DOHH2 (cell line): Measurements from ENCODE around the gene TNRC6C.

Source experiments
- EZH2phosphoT487 ChIP-seq: fragments of 200-600 bp; sonication (generic); IDR thresholded peaks from 2 replicates; pipeline ENCODE4 v1.6.1; 2017; ENCODE audit warnings: borderline replicate concordance, mild to moderate bottlenecking, antibody characterized with exemption, low read length, moderate library complexity, mixed read lengths
- TF ChIP-seq, protein P1 (sequence below): fragments of 200-600 bp; sonication (generic); IDR thresholded peaks from one replicate; pipeline ENCODE4 v1.5.1; 2014; ENCODE audit warnings: antibody characterized with exemption, mild to moderate bottlenecking, low read depth, low read length; ENCODE audit not compliant: poor library complexity, severe bottlenecking

DNA sequence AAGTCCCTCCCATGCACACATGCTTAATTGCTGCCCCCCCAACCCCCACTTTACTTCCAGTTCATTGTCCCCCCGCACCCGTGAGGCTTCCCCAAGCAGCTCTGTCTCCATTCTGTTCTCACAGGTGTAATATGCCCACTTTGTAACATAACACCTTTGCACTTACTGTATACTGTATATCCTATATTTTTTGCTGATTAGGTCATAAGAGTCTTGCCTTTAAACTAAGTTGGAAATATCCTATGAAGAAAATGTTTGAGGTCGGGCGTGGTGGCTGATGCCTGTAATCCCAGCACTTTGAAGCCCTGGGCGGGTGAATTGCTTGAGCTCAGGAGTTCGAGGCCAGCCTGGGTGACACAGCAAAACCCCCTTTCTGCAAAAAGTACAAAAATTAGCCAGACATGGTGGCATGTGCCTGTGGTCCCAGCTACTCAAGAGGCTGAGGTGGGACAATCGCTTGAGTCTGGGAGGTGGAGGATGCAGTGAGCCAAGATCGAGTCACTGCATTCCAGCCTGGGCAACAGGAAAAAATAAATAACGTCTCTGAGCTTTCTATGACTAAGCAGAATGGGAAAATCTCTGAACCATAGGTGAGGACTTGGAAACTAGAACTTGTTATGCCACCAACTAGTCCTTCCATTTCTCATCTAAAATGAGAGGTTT lies 76.1 kb downstream of the TNRC6C start:
- TF ChIP-seq, protein P1, sequence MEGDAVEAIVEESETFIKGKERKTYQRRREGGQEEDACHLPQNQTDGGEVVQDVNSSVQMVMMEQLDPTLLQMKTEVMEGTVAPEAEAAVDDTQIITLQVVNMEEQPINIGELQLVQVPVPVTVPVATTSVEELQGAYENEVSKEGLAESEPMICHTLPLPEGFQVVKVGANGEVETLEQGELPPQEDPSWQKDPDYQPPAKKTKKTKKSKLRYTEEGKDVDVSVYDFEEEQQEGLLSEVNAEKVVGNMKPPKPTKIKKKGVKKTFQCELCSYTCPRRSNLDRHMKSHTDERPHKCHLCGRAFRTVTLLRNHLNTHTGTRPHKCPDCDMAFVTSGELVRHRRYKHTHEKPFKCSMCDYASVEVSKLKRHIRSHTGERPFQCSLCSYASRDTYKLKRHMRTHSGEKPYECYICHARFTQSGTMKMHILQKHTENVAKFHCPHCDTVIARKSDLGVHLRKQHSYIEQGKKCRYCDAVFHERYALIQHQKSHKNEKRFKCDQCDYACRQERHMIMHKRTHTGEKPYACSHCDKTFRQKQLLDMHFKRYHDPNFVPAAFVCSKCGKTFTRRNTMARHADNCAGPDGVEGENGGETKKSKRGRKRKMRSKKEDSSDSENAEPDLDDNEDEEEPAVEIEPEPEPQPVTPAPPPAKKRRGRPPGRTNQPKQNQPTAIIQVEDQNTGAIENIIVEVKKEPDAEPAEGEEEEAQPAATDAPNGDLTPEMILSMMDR: no peak
- no peak for TF ChIP-seq EZH2phosphoT487
